GM10266 (cell line): Measurements from ENCODE around the gene PTPRM.

Source experiments
- DNase-seq: peaks from one replicate; pipeline ENCODE4 v3.0.0; 2012; ENCODE audit errors: extremely low spot score
- TF ChIP-seq, protein P1 (sequence below): IDR thresholded peaks from 2 replicates; pipeline ENCODE4 v1.5.1; 2012; ENCODE audit warnings: mild to moderate bottlenecking, low read depth; ENCODE audit not compliant: control insufficient read depth, insufficient read depth; ENCODE audit errors: missing control alignments

Gene PTPRM

DNA sequence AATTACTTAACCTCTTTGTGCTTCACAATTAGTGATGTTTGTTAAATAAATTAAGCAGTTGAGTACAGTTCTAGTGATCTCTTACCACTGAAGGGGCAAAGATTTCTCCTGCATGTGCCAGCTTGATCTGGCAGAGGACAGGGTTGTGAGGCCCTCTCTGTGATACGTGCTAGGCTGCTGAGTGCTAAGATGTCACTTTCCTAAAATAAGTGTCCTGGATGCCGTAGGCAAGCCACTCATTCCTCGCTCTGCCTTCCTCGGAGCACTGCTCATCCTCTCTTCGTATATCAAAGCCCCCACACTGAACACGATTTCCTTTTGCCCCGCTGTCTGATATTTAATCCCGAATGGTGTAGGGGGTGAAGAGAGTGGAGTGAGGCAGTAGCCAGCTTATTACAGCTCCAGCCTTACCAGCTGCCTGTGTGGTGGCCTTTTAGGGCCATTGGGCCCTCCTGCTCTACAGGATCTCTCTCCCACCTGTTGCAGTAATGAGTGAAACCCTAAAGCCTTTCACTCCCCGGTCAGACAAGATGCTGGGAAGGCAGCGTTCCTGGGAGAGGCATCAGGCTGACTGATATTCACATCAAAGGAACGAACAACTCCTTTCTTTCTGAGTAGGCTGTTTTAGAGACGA is 40.5 kb downstream of the PTPRM start:
- DNase-seq: no peak
- TF ChIP-seq, protein P1, sequence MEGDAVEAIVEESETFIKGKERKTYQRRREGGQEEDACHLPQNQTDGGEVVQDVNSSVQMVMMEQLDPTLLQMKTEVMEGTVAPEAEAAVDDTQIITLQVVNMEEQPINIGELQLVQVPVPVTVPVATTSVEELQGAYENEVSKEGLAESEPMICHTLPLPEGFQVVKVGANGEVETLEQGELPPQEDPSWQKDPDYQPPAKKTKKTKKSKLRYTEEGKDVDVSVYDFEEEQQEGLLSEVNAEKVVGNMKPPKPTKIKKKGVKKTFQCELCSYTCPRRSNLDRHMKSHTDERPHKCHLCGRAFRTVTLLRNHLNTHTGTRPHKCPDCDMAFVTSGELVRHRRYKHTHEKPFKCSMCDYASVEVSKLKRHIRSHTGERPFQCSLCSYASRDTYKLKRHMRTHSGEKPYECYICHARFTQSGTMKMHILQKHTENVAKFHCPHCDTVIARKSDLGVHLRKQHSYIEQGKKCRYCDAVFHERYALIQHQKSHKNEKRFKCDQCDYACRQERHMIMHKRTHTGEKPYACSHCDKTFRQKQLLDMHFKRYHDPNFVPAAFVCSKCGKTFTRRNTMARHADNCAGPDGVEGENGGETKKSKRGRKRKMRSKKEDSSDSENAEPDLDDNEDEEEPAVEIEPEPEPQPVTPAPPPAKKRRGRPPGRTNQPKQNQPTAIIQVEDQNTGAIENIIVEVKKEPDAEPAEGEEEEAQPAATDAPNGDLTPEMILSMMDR: no peak

- DNase-seq: no peak
- TF ChIP-seq, protein P1: no peak
Observed at GRCh38 chr18:7608174-7608550, 41.0 kb downstream of the PTPRM start.

GRCh38 chr18:7608781-7609201 is 41.7 kb downstream of the PTPRM start:
- TF ChIP-seq, protein P1: no peak
- DNase-seq: no peak

DNA sequence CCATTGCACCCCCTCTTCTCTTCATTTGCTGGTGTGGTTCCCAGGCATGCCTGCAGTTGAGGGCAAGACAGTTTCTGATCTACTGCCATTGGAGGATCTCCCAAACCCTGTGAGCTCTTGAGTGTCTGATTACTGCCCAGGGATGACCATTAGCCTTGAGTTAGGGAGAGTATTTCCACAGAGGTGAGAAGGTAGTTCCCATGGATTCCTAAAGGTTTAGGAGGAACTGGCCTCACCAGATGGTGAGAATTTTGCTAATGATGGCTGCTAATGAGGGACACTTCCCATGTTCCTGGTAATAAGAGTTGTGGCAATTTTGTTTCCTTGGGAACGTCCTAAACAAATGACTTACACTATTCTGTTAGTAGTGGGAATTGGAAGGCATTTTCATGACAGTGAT is 42.5 kb downstream of the PTPRM start:
- TF ChIP-seq, protein P1: no peak
- no peak for DNase-seq

DNA sequence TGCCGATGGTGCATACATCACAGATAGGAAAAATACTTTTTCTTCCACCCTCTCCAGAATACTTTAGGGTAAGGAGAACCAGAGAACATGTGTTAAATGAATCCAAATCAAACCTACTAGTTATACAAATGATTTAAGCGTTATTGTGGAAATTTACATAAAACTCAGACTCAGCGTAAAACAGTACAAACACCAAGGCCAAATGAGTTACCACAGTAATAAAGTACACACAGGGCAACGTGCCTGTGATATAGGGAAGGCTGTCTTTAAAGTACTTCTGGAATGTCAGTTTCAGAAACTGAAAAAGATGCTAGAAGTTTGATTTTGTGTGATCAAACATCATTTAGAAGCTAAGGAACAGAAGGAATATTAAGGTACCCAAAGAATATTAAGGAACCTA is 46.9 kb downstream of the PTPRM start:
- TF ChIP-seq, protein P1: no peak
- no peak for DNase-seq

GRCh38 chr18:7615840-7616239 is 48.7 kb downstream of the PTPRM start:
- DNase-seq: no peak
- TF ChIP-seq, protein P1: no peak

GRCh38 chr18:7616661-7617060 is 49.5 kb downstream of the PTPRM start:
- TF ChIP-seq, protein P1: no peak
- DNase-seq: no peak
